SU-DHL-6 (cell line): ENCODE measurements around the gene ZNF354C.

Experiments
- CTCF ChIP-seq: fragments of 200-600 bp; sonication (generic); IDR thresholded peaks from one replicate; pipeline ENCODE4 v1.5.1; 2017; ENCODE audit warnings: antibody characterized with exemption, mild to moderate bottlenecking, low read length, moderate library complexity; ENCODE audit not compliant: insufficient read depth, poor library complexity, severe bottlenecking
- EZH2phosphoT487 ChIP-seq: fragments of 200-600 bp; sonication (generic), shearing (Covaris generic); conservative IDR thresholded peaks from 2 replicates; pipeline ENCODE4 v1.6.1; 2018; ENCODE audit warnings: mild to moderate bottlenecking, antibody characterized with exemption, low read length, moderate library complexity, mixed read lengths

GRCh38 chr5:179054036-179054785 lies 6.0 kb upstream of the ZNF354C start:
- no peak for TF ChIP-seq CTCF
- no peak for TF ChIP-seq EZH2phosphoT487
